CD14-positive monocyte (primary cell): ENCODE measurements around the gene OR7C1. TPM values are rescaled to one million over a fixed set of nuclear protein-coding genes. Genes with fewer than 3 reads are reported as not detected.
"Not testable (repeated sequence)": the region's sequence is repeated elsewhere in the genome, so short reads cannot be mapped to it uniquely, and the experiment has no call there.

Experiments
- DNase-seq, 3 donors: peaks; one replicate each; pipeline ENCODE4 v3.0.0-alpha.2; 2011 to 2022
- H2AFZ ChIP-seq: 2 replicates; pipeline ENCODE4 v1.6.0; 2012; ENCODE audit warnings: mild to moderate bottlenecking, low read depth, low read length, inconsistent platforms; ENCODE audit not compliant: insufficient read depth, poor library complexity, severe bottlenecking
- H3K27ac ChIP-seq, 2 donors: 1 replicate in 1 of 2; 2 replicates in 1 of 2; pipeline ENCODE4 v1.5.1; 2012 to 2013; ENCODE audit warnings: low read length in 2 of 2, control low read depth in 1 of 2, inconsistent platforms in 1 of 2, low read depth in 1 of 2, mild to moderate bottlenecking in 1 of 2
- H3K27me3 ChIP-seq, 2 donors: one replicate each; pipeline versions ENCODE4 v1.6.0 to v1.6.1; 2011 to 2013; ENCODE audit warnings: low read length in 2 of 2; ENCODE audit not compliant: control insufficient read depth in 2 of 2, insufficient read depth in 2 of 2
- H3K36me3 ChIP-seq, 2 donors: replicated peaks in 1 of 2; 1 replicate in 1 of 2; 2 replicates in 1 of 2; pipeline versions ENCODE4 v1.5.1 to v1.6.1; 2012 to 2013; ENCODE audit warnings: low read length in 2 of 2, control low read depth in 1 of 2, inconsistent platforms in 1 of 2, mild to moderate bottlenecking in 1 of 2; ENCODE audit not compliant: insufficient read depth in 2 of 2, control insufficient read depth in 1 of 2
- H3K4me1 ChIP-seq, 2 donors: 1 replicate in 1 of 2; 2 replicates in 1 of 2; pipeline versions ENCODE4 v1.5.1 to v1.6.1; 2012 to 2013; ENCODE audit warnings: low read length in 2 of 2, control low read depth in 1 of 2, inconsistent platforms in 1 of 2, mild to moderate bottlenecking in 1 of 2, moderate library complexity in 1 of 2; ENCODE audit not compliant: insufficient read depth in 2 of 2, control insufficient read depth in 1 of 2
- H3K4me2 ChIP-seq: replicated peaks from 2 replicates; pipeline ENCODE3; 2012; ENCODE audit warnings: low read length, moderate library complexity, mild to moderate bottlenecking; ENCODE audit not compliant: poor library complexity, severe bottlenecking; ENCODE audit errors: extremely low read depth
- H3K4me3 ChIP-seq, 3 experiments: fragments of 200-600 bp in 1 of 3; sonication (generic) in 1 of 3; replicated peaks in 1 of 3; 1 replicate in 2 of 3; 2 replicates in 1 of 3; pipeline ENCODE4 v1.5.1; 2011 to 2013; ENCODE audit warnings: low read length in 3 of 3, mild to moderate bottlenecking in 3 of 3, control low read depth in 2 of 3, low read depth in 2 of 3, inconsistent platforms in 1 of 3, moderate library complexity in 1 of 3
- H3K79me2 ChIP-seq: 2 replicates; pipeline ENCODE4 v1.6.0; 2012; ENCODE audit warnings: mild to moderate bottlenecking, control low read depth, inconsistent platforms, low read length, moderate library complexity; ENCODE audit not compliant: insufficient read depth
- H3K9ac ChIP-seq: 2 replicates; pipeline ENCODE4 v1.6.0; 2017; ENCODE audit warnings: low read length, mild to moderate bottlenecking; ENCODE audit not compliant: insufficient read depth, poor library complexity, severe bottlenecking
- H3K9me3 ChIP-seq, 2 donors: replicated peaks in 1 of 2; 1 replicate in 1 of 2; 2 replicates in 1 of 2; pipeline versions ENCODE4 v1.5.1 to v1.6.1; 2012 to 2013; ENCODE audit warnings: low read length in 2 of 2, control low read depth in 1 of 2; ENCODE audit not compliant: control insufficient read depth in 1 of 2, insufficient read depth in 1 of 2
- H4K20me1 ChIP-seq: 2 replicates; pipeline ENCODE4 v1.6.0; 2012; ENCODE audit warnings: mild to moderate bottlenecking, low read length, control low read depth, moderate library complexity; ENCODE audit not compliant: insufficient read depth
- H3K27ac Mint-ChIP-seq, 7 donors: one replicate each; pipeline ENCODE4 v1.8.0; 2020; ENCODE audit warnings: mild to moderate bottlenecking in 7 of 7, mixed read lengths in 7 of 7, moderate library complexity in 6 of 7, inconsistent platforms in 2 of 7
- H3K27me3 Mint-ChIP-seq, 3 donors: one replicate each; pipeline ENCODE4 v1.8.0; 2021 to 2022; ENCODE audit warnings: low read depth in 3 of 3, mild to moderate bottlenecking in 3 of 3, mixed read lengths in 3 of 3, moderate library complexity in 3 of 3, inconsistent platforms in 1 of 3
- H3K36me3 Mint-ChIP-seq, 2 donors: one replicate each; pipeline ENCODE4 v1.8.0; 2020; ENCODE audit warnings: mixed read lengths in 2 of 2, inconsistent platforms in 1 of 2, mild to moderate bottlenecking in 1 of 2
- H3K4me1 Mint-ChIP-seq: one replicate; pipeline ENCODE4 v1.8.0; 2020; ENCODE audit warnings: mild to moderate bottlenecking, mixed read lengths
- H3K4me3 Mint-ChIP-seq, 2 donors: one replicate each; pipeline ENCODE4 v1.8.0; 2020; ENCODE audit warnings: mild to moderate bottlenecking in 2 of 2, mixed read lengths in 2 of 2, moderate library complexity in 1 of 2
- H3K9me3 Mint-ChIP-seq, 7 donors: one replicate each; pipeline ENCODE4 v1.8.0; 2020 to 2022; ENCODE audit warnings: mixed read lengths in 7 of 7, mild to moderate bottlenecking in 6 of 7, moderate library complexity in 6 of 7, inconsistent platforms in 2 of 7
- WGBS: methylation state at CpG from one replicate; pipeline ENCODE4 v1.1.5; 2013; ENCODE audit warnings: missing lambda C conversion rate; ENCODE audit not compliant: insufficient coverage; 5-methylcytosine and 5-hydroxymethylcytosine counted together
- intact Hi-C, 2 donors: fragments of 100-400 bp; cut with micrococcal nuclease; formaldehyde crosslinking; loops; one replicate each; pipeline versions ENCODE4 v1.15.0 to v1.15.1; 2023
- polyA plus RNA-seq, 3 donors: library from polyadenylated mRNA; depleted of rRNA in 1 of 3; unstranded in 2 of 3; stranded (reverse) in 1 of 3; fragments of 300-500 nt in 2 of 3; fragments of >200 nt in 1 of 3; fragmentation: Illumina TruSeq in 2 of 3; gene quantifications; 1 replicate in 2 of 3; 2 replicates in 1 of 3; pipeline ENCODE4 v1.2.3, GENCODE V29; 2012 to 2021
- TF ChIP-seq, protein P1 (sequence below): fragments of 200-600 bp; IDR thresholded peaks from one replicate; pipeline ENCODE4 v1.8.0; 2022; ENCODE audit warnings: antibody characterized with exemption, mild to moderate bottlenecking

The OR7C1 gene
- polyA plus RNA-seq, 3 donors: 0.02 to 0.15 TPM; not detected in 1

GRCh38 chr19:14777645-14778044 is 57.3 kb downstream of the OR7C1 start:
- H3K27me3 ChIP-seq, DNase-seq, H3K9me3 ChIP-seq, H2AFZ ChIP-seq, H3K9me3 Mint-ChIP-seq, H3K27ac ChIP-seq, H3K9ac ChIP-seq, H3K4me3 ChIP-seq, H3K4me2 ChIP-seq, H3K4me3 Mint-ChIP-seq: not testable (repeated sequence)
- Mint-ChIP-seq H3K27me3 (peaks cover 4 to 11% (median 6%) of the 10 kb centered on the region in 3 donors), H3K27ac (peak overlapping the region in 1 of 7 donors; percentile 59), H3K4me1 (peaks cover 47% of the 10 kb centered on the region), H3K36me3 (peaks cover 12 to 23% of the 10 kb centered on the region in 2 donors)
- H4K20me1 ChIP-seq: peaks cover 39% of the 10 kb centered on the region
- peaks cover 39 to 42% of the 10 kb centered on the region in 2 donors for H3K4me1 ChIP-seq
- WGBS: no CpG with 5 or more reads among the region's 4 CpGs
- H3K79me2 ChIP-seq: peaks cover 21% of the 10 kb centered on the region
- intact Hi-C loops: loop anchor here in 1 of 2 donors (10.0 kb wide), 1 partner anchor 203 kb away; the partner anchor contains the start of gene NDUFB7
- peaks cover 11 to 19% of the 10 kb centered on the region in 2 donors for H3K36me3 ChIP-seq

- peaks cover 25% of the 10 kb centered on the region for H3K79me2 ChIP-seq
- peak overlapping the region; percentile 100 for H3K4me3 Mint-ChIP-seq
- H2AFZ ChIP-seq: peak overlapping the region; percentile 63
- H3K9ac ChIP-seq: peak overlapping the region; percentile 79
- 1% methylated on average over 16 of the region's 22 CpGs for WGBS
- peak overlapping the region; percentile 91 for H3K4me2 ChIP-seq
- H3K9me3 Mint-ChIP-seq: peaks cover 0 to 3% (median 0%) of the 10 kb centered on the region in 7 donors
- H3K27ac ChIP-seq: peak overlapping the region; percentile 82 to 87
- intact Hi-C loops: loop anchor here in 1 of 2 donors (10.0 kb wide), 1 partner anchor 201 kb away; the partner anchor contains the start of gene NDUFB7
- no peaks in the 10 kb centered on the region for H3K9me3 ChIP-seq
- peaks cover 4 to 11% (median 6%) of the 10 kb centered on the region in 3 donors for H3K27me3 Mint-ChIP-seq
- H3K27me3 ChIP-seq: no peaks in the 10 kb centered on the region
- H3K4me1 ChIP-seq: peaks cover 28 to 33% of the 10 kb centered on the region in 2 donors
- peaks cover 27 to 34% of the 10 kb centered on the region in 2 donors for H3K36me3 ChIP-seq
- H3K4me3 ChIP-seq: peak overlapping the region; percentile 74 to 99 (median 82)
- peaks cover 55% of the 10 kb centered on the region for H4K20me1 ChIP-seq
- H3K36me3 Mint-ChIP-seq: peaks cover 26 to 38% of the 10 kb centered on the region in 2 donors
- peak overlapping the region; percentile 95 to 99 (median 97) for H3K27ac Mint-ChIP-seq
- peak; percentile 49 to 68 (median 62) for DNase-seq
- H3K4me1 Mint-ChIP-seq: peaks cover 50% of the 10 kb centered on the region
- TF ChIP-seq, protein P1, sequence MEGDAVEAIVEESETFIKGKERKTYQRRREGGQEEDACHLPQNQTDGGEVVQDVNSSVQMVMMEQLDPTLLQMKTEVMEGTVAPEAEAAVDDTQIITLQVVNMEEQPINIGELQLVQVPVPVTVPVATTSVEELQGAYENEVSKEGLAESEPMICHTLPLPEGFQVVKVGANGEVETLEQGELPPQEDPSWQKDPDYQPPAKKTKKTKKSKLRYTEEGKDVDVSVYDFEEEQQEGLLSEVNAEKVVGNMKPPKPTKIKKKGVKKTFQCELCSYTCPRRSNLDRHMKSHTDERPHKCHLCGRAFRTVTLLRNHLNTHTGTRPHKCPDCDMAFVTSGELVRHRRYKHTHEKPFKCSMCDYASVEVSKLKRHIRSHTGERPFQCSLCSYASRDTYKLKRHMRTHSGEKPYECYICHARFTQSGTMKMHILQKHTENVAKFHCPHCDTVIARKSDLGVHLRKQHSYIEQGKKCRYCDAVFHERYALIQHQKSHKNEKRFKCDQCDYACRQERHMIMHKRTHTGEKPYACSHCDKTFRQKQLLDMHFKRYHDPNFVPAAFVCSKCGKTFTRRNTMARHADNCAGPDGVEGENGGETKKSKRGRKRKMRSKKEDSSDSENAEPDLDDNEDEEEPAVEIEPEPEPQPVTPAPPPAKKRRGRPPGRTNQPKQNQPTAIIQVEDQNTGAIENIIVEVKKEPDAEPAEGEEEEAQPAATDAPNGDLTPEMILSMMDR: peak; percentile 7
Observed at GRCh38 chr19:14775869-14776586, 59.0 kb downstream of the OR7C1 start.

GRCh38 chr19:14775326-14775725 is 59.7 kb downstream of the OR7C1 start:
- peak overlapping the region; percentile 91 for H3K4me2 ChIP-seq
- Mint-ChIP-seq H3K4me1 (peaks cover 50% of the 10 kb centered on the region), H3K27ac (peak overlapping the region; percentile 57 to 99 (median 97)), H3K36me3 (peaks cover 32 to 45% of the 10 kb centered on the region in 2 donors), H3K27me3 (peaks cover 4 to 11% (median 6%) of the 10 kb centered on the region in 3 donors), H3K4me3 (peak overlapping the region; percentile 100)
- peaks cover 34 to 41% of the 10 kb centered on the region in 2 donors for H3K36me3 ChIP-seq
- 100% methylated on average over 1 of the region's 8 CpGs for WGBS
- peak overlapping the region; percentile 82 to 87 for H3K27ac ChIP-seq
- intact Hi-C loops: loop anchor here in 1 of 2 donors (10.0 kb wide), 1 partner anchor 201 kb away; the partner anchor contains the start of gene NDUFB7
- H3K79me2 ChIP-seq: peaks cover 25% of the 10 kb centered on the region
- not testable (repeated sequence) for H3K9me3 Mint-ChIP-seq, H3K9me3 ChIP-seq, H2AFZ ChIP-seq, H3K27me3 ChIP-seq, DNase-seq
- H4K20me1 ChIP-seq: peaks cover 62% of the 10 kb centered on the region
- H3K4me3 ChIP-seq: peak overlapping the region; percentile 74 to 99 (median 82)
- peaks cover 23 to 30% of the 10 kb centered on the region in 2 donors for H3K4me1 ChIP-seq
- H3K9ac ChIP-seq: peak overlapping the region; percentile 79
